ENCODE data around the gene UBE2S. TPM values are rescaled to one million over a fixed set of nuclear protein-coding genes. Genes with fewer than 3 reads are reported as not detected.
"Not testable (repeated sequence)": the region's sequence is repeated elsewhere in the genome, so short reads cannot be mapped to it uniquely, and the experiment has no call there.

Gene UBE2S
- total RNA-seq, 1 donor from 2014 or later: 77.0 TPM

DNA sequence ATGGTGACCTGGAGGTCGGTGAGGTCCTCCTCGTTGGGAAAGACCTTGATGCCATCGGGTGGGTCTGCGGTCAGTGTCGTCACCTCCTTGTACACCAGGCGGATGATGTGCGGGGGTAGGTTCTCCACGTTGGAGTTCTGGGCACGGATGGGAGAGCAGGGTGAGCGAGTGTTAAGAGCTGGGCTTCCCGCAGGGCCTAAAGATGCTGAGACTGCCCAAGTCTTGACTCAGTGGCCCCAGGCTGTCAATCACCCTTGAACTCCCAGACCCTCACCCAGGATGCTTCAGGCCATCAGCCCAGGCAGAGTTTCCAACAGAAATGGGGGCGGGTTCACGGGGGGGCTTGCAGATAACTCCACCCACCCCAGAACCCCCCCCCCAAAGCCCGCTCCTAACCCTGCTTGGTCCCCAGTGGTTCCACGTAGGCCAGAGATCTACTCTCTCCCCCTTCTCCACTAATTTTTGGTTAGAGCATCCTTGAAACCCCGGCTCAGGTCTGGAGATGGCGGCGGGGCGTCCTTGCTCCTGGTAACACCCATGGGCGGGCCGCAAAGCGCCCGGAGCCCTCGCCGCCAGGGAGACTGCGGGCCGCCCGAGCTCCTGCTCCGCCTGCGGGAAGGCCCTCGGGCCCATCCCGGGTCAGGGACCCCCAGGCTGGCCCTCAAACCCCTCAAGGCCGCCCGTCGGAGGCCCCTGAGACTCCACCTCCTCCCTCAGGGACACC is 600 bp downstream of the UBE2S start:
- Mint-ChIP-seq H3K9me3 (peaks cover 9% of the 10 kb centered on the region), H3K27ac (peak overlapping the region; percentile 67), H3K36me3 (peaks cover 19% of the 10 kb centered on the region), H3K4me1 (peaks cover 20% of the 10 kb centered on the region), H3K27me3 (ENCODE audit: low read depth) (peaks cover 8% of the 10 kb centered on the region), H3K4me3 (peak overlapping the region; percentile 88)
- DNase-seq (ENCODE audit: low spot score in 2 of 2, unreplicated experiment in 2 of 2): no peak
- TF ChIP-seq, protein P1, sequence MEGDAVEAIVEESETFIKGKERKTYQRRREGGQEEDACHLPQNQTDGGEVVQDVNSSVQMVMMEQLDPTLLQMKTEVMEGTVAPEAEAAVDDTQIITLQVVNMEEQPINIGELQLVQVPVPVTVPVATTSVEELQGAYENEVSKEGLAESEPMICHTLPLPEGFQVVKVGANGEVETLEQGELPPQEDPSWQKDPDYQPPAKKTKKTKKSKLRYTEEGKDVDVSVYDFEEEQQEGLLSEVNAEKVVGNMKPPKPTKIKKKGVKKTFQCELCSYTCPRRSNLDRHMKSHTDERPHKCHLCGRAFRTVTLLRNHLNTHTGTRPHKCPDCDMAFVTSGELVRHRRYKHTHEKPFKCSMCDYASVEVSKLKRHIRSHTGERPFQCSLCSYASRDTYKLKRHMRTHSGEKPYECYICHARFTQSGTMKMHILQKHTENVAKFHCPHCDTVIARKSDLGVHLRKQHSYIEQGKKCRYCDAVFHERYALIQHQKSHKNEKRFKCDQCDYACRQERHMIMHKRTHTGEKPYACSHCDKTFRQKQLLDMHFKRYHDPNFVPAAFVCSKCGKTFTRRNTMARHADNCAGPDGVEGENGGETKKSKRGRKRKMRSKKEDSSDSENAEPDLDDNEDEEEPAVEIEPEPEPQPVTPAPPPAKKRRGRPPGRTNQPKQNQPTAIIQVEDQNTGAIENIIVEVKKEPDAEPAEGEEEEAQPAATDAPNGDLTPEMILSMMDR (IDR thresholded peaks at IDR 0.05; ENCODE audit: unreplicated experiment): no peak

DNA sequence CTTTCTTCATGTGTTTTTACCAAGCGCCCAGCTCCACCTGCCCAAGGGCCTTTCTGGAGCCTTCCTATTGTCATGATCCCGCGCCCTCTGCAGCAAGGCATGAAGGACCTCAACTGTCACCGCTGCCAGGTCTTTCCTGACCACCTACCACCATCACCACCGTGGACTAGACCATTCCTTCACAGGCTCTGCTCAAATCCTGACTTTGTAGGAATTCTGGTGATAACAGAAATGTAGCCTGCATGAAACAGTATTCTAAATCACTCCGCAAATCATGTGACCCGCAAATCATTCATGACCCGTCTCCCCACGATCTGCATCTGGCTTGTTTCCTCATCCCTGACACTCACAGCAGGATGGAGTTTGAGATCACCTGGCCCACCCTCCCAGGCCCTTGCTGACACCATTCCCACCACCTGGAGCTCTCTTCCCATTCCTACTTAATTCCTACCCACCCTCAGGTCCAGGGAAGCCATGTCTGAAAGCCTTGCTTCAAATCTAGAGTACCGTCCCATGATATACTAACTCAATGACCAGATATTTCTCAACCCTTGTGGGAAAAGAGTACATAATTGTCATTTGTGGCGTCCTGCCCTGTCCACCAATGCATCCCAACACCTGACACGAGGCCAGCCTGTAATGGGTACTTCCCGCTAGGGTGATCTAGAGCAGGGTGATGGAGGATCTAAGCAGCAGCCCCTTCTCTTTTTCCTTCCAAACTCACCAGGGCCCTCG is 1.3 kb downstream of the UBE2S start:
- peaks cover 22% of the 10 kb centered on the region for H3K36me3 Mint-ChIP-seq
- H3K4me3 Mint-ChIP-seq: peak overlapping the region; percentile 88
- H3K9me3 Mint-ChIP-seq: peaks cover 9% of the 10 kb centered on the region
- no peak for DNase-seq (ENCODE audit: low spot score in 2 of 2, unreplicated experiment in 2 of 2)
- peaks cover 5% of the 10 kb centered on the region for H3K27me3 Mint-ChIP-seq (ENCODE audit: low read depth)
- TF ChIP-seq, protein P1 (IDR thresholded peaks at IDR 0.05; ENCODE audit: unreplicated experiment): no peak
- H3K4me1 Mint-ChIP-seq: peaks cover 20% of the 10 kb centered on the region
- peak overlapping the region; percentile 67 for H3K27ac Mint-ChIP-seq

DNA sequence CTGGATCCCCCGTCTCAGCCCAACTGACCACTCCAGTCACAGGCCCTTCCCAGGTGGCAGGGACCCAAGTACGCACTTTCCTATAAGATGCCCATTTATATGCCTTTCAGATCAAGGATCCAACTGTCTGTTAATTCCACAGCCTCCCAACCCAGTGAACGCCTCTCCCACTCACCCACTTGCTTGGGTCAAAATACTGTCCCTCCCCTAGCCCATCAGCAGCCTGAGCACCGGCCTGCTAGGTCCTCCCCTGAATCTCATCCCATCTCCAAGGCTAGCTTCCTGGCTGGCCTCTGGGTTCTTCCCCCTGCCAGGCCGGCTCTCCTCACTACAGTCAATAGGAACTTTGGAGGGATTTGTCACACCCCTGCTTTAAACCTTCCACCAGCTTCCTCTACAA is 1.9 kb downstream of the UBE2S start:
- peaks cover 20% of the 10 kb centered on the region for H3K4me1 Mint-ChIP-seq
- peaks cover 3% of the 10 kb centered on the region for H3K27me3 Mint-ChIP-seq (ENCODE audit: low read depth)
- TF ChIP-seq, protein P1 (IDR thresholded peaks at IDR 0.05; ENCODE audit: unreplicated experiment): no peak
- peak overlapping the region; percentile 88 for H3K4me3 Mint-ChIP-seq
- peak overlapping the region; percentile 51 for H3K27ac Mint-ChIP-seq
- no peak for DNase-seq (ENCODE audit: low spot score in 2 of 2, unreplicated experiment in 2 of 2)
- peaks cover 9% of the 10 kb centered on the region for H3K9me3 Mint-ChIP-seq
- H3K36me3 Mint-ChIP-seq: peaks cover 25% of the 10 kb centered on the region

DNA sequence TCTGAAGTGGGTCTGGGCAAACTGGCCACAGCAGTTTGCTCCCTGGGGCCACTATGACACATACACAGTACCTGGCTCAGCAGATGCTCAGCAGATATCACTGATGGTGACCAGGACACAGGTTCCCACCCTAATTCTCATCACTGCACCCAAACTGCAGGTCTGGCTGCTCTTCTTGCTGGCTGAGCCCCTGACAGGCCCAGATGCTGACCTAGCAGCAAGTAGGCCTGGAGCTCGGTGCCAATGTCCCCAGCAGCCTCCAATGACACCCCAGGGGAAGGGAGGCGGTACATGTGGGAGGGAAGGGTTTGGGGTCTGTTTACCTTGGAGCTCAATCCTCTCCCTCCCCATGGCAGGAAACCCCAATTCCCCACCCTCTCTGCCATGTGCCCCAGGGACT is 5.1 kb downstream of the UBE2S start:
- H3K36me3 Mint-ChIP-seq: peaks cover 31% of the 10 kb centered on the region
- peaks cover 16% of the 10 kb centered on the region for H3K4me1 Mint-ChIP-seq
- no peaks in the 10 kb centered on the region for H3K27me3 Mint-ChIP-seq (ENCODE audit: low read depth)
- no peak for DNase-seq (ENCODE audit: low spot score in 2 of 2, unreplicated experiment in 2 of 2)
- no peaks in the 10 kb centered on the region for H3K9me3 Mint-ChIP-seq
- no peak overlapping the region for H3K4me3 Mint-ChIP-seq
- TF ChIP-seq, protein P1 (IDR thresholded peaks at IDR 0.05; ENCODE audit: unreplicated experiment): no peak
- H3K27ac Mint-ChIP-seq: no peak overlapping the region

DNA sequence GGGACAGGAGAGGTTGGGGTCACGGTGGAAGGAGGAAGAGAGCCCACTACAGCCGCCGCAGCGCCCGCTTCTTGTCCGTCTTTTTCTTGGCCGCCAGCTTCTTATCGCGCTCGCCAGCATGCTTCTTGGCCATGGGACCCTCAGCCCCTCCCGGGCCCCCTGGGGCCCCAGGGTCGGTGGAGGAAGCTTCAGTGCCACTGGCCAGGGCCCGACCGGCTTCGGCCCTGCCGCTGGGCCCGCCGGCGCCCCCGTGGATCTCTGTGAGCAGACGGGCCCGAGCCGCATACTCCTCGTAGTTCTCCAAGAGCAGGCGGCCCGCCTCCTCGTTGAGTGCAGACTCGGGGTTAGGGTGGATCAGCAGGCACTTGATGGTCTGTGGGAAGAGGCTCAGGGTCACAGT is 6.2 kb downstream of the UBE2S start:
- peaks cover 31% of the 10 kb centered on the region for H3K36me3 Mint-ChIP-seq
- not testable (repeated sequence) for H3K27ac Mint-ChIP-seq; H3K4me3 Mint-ChIP-seq; DNase-seq (ENCODE audit: low spot score in 2 of 2, unreplicated experiment in 2 of 2); H3K9me3 Mint-ChIP-seq; H3K4me1 Mint-ChIP-seq; H3K27me3 Mint-ChIP-seq (ENCODE audit: low read depth)

Measured in mesothelial cell of epicardium (in vitro differentiated cells).